Bronchial epithelial cell (primary cell): Measurements from ENCODE around the gene TNFRSF13B. TPM values are rescaled to one million over a fixed set of nuclear protein-coding genes. Genes with fewer than 3 reads are reported as not detected.
"Not testable (repeated sequence)": the region's sequence is repeated elsewhere in the genome, so short reads cannot be mapped to it uniquely, and the experiment has no call there.

Experiments
- DNase-seq: peaks from one replicate; pipeline ENCODE4 v3.0.0-alpha.2; 2010; ENCODE audit warnings: low read depth
- FAIRE-seq: peaks from 2 replicates; lab custom pipeline; 2011; peaks lifted over from hg19 to GRCh38; lab: Jason Lieb, UNC
- H3K27me3 ChIP-seq: 2 replicates; pipeline ENCODE4 v1.5.1; 2011; ENCODE audit warnings: low read length; ENCODE audit not compliant: control insufficient read depth, insufficient read depth
- H3K36me3 ChIP-seq: 2 replicates; pipeline ENCODE4 v1.5.1; 2011; ENCODE audit warnings: low read length; ENCODE audit not compliant: control insufficient read depth, insufficient read depth
- H3K4me3 ChIP-seq: 2 replicates; pipeline ENCODE4 v1.5.1; 2011; ENCODE audit warnings: mild to moderate bottlenecking, low read depth, low read length, control low read depth
- CTCF ChIP-seq: IDR thresholded peaks from 2 replicates; pipeline ENCODE4 v1.5.1; 2011; ENCODE audit warnings: mild to moderate bottlenecking, moderate library complexity, low read length, control low read depth, inconsistent platforms; ENCODE audit not compliant: insufficient read depth, severe bottlenecking
- total RNA-seq: library from RNA; depleted of rRNA; stranded (reverse); fragments of >200 nt; gene quantifications from 2 replicates; pipeline ENCODE4 v1.2.1, GENCODE V29; 2014

The TNFRSF13B gene
- total RNA-seq, 1 donor from 2014 or later, result not detected

GRCh38 chr17:16974569-16975276, 2.8 kb upstream of the TNFRSF13B start:
- no peak for FAIRE-seq
- DNase-seq, result no peak
- Histone ChIP-seq H3K27me3 (no peaks in the 10 kb centered on the region), H3K36me3 (no peaks in the 10 kb centered on the region), H3K4me3 (no peak overlapping the region)
- TF ChIP-seq CTCF, result no peak

- H3K4me3 ChIP-seq, result no peak overlapping the region
- no peaks in the 10 kb centered on the region for H3K27me3 ChIP-seq
- no peak for TF ChIP-seq CTCF
- DNase-seq (no peak), FAIRE-seq (no peak)
- no peaks in the 10 kb centered on the region for H3K36me3 ChIP-seq
Measured at GRCh38 chr17:16973760-16974540, 2.0 kb upstream of the TNFRSF13B start.

- not testable (repeated sequence) for H3K27me3 ChIP-seq, H3K4me3 ChIP-seq, DNase-seq, H3K36me3 ChIP-seq
- FAIRE-seq, result peak; percentile 89
Measured at GRCh38 chr17:16973043-16973442, 1.1 kb upstream of the TNFRSF13B start.

- no peak for DNase-seq
- no peak overlapping the region for H3K4me3 ChIP-seq
- no peak for TF ChIP-seq CTCF
- H3K27me3 ChIP-seq, result no peaks in the 10 kb centered on the region
- H3K36me3 ChIP-seq, result no peaks in the 10 kb centered on the region
- FAIRE-seq, result no peak
Measured at GRCh38 chr17:16972346-16972745, 428 bp upstream of the TNFRSF13B start.

GRCh38 chr17:16969931-16970906, 1.7 kb downstream of the TNFRSF13B start:
- DNase-seq, result no peak
- H3K4me3 ChIP-seq, result no peak overlapping the region
- no peak for TF ChIP-seq CTCF
- FAIRE-seq, result peak; percentile 13
- H3K36me3 ChIP-seq, result no peaks in the 10 kb centered on the region
- H3K27me3 ChIP-seq, result no peaks in the 10 kb centered on the region
